HAP-1 (cell line): ENCODE results near the gene MEIKIN.
"Not testable (repeated sequence)": the region's sequence is repeated elsewhere in the genome, so short reads cannot be mapped to it uniquely, and the experiment has no call there.

ENCODE experiments used
- DNase-seq, 2 experiments: peaks; one replicate each; pipeline ENCODE4 v3.0.0-alpha.2; 2016 to 2020; ENCODE audit warnings: low spot score in 2 of 2
- H3K27me3 ChIP-seq: fragments of 250-450 bp; sonication (Bioruptor Pico); 2 replicates; pipeline ENCODE4 v1.5.1; 2020; ENCODE audit warnings: low read depth, mild to moderate bottlenecking, moderate library complexity
- H3K36me3 ChIP-seq: fragments of 250-450 bp; sonication (Bioruptor Pico); replicated peaks from 2 replicates; pipeline ENCODE4 v1.5.1; 2020; ENCODE audit warnings: mild to moderate bottlenecking
- H3K4me1 ChIP-seq: fragments of 250-450 bp; sonication (Bioruptor Pico); 2 replicates; pipeline ENCODE4 v1.5.1; 2020; ENCODE audit warnings: mild to moderate bottlenecking
- H3K4me3 ChIP-seq: fragments of 250-450 bp; sonication (Bioruptor Pico); 2 replicates; pipeline ENCODE4 v1.5.1; 2020; ENCODE audit warnings: mild to moderate bottlenecking, moderate library complexity
- H3K9me3 ChIP-seq: fragments of 250-450 bp; sonication (Bioruptor Pico); 2 replicates; pipeline ENCODE4 v1.5.1; 2020; ENCODE audit warnings: mild to moderate bottlenecking, moderate library complexity
- in situ Hi-C: fragments of 300-500 bp; cut with MboI; formaldehyde crosslinking; loops from 3 replicates; pipeline ENCODE4 v1.14.3; 2020; ENCODE audit warnings: low sequenced_read_pairs, inconsistent platforms, mixed read lengths

The MEIKIN gene

DNA sequence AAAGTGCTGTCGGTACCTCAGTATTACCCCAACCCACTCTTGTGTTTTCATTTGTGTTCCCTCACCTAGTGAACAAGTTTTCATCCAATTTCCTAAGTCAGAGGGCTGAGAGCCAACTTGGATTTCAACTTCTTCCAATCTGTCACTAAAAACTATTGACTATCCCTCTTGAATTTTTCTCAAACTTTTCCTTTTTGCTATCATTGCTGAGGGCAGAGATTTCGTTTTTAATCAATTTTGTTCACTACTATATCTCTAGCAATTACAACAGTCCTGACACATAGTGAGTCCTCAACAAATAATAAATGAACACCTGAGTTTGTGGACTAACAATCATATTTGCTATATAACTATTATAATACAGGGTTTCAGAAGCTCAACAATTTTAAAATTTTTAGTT, 29.0 kb downstream of the MEIKIN start:
- in situ Hi-C loops, result no loop called here
- no peak for DNase-seq
- no peaks in the 10 kb centered on the region for H3K27me3 ChIP-seq

DNA sequence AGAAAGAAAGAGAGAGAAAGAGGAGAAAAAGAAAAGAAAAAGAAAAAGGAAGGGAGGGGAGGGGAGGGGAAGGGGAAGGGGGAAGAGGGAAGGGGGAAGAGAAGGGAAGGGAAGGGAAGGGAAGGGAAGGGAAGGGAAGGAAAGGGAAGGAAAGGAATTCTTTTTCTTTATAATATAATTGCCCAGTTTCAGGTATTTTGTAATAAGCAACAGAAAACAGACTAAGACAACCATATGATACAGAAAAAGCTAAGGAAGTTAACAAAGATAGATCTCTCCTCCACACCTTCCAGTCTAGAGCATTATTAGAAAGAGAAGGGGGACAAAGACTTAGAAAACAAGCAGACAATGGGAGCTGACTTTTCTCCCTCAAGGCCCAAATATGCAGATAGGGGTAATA, 31.0 kb downstream of the MEIKIN start:
- in situ Hi-C loops, result no loop called here
- Histone ChIP-seq H3K9me3 (no peaks in the 10 kb centered on the region), H3K27me3 (no peaks in the 10 kb centered on the region), H3K4me1 (no peaks in the 10 kb centered on the region), H3K36me3 (no peaks in the 10 kb centered on the region), H3K4me3 (no peak overlapping the region)
- DNase-seq, result no peak

More for the DNA sequence above, 29.0 kb downstream of the MEIKIN start:
- Histone ChIP-seq H3K4me3 (no peak overlapping the region), H3K36me3 (no peaks in the 10 kb centered on the region), H3K9me3 (no peaks in the 10 kb centered on the region), H3K4me1 (no peaks in the 10 kb centered on the region)

GRCh38 chr5:131913603-131914002, 31.9 kb downstream of the MEIKIN start:
- in situ Hi-C loops, result no loop called here
- Histone ChIP-seq H3K27me3 (no peaks in the 10 kb centered on the region), H3K4me3 (no peak overlapping the region), H3K36me3 (no peaks in the 10 kb centered on the region), H3K4me1 (no peaks in the 10 kb centered on the region), H3K9me3 (no peaks in the 10 kb centered on the region)
- DNase-seq, result no peak

GRCh38 chr5:131906668-131907067, 38.8 kb downstream of the MEIKIN start:
- H3K4me1 ChIP-seq, result no peaks in the 10 kb centered on the region
- DNase-seq, result no peak
- H3K4me3 ChIP-seq, result no peak overlapping the region
- in situ Hi-C loops, result no loop called here
- no peaks in the 10 kb centered on the region for H3K36me3 ChIP-seq
- no peaks in the 10 kb centered on the region for H3K27me3 ChIP-seq
- H3K9me3 ChIP-seq, result no peaks in the 10 kb centered on the region

GRCh38 chr5:131902266-131902665, 43.2 kb downstream of the MEIKIN start:
- H3K9me3 ChIP-seq, H3K27me3 ChIP-seq, H3K4me3 ChIP-seq, H3K4me1 ChIP-seq, DNase-seq, in situ Hi-C loops, H3K36me3 ChIP-seq: not testable (repeated sequence)

GRCh38 chr5:131899686-131900085, 45.8 kb downstream of the MEIKIN start:
- H3K27me3 ChIP-seq, result no peaks in the 10 kb centered on the region
- in situ Hi-C loops, result no loop called here
- H3K4me3 ChIP-seq, result no peak overlapping the region
- H3K4me1 ChIP-seq, result no peaks in the 10 kb centered on the region
- no peaks in the 10 kb centered on the region for H3K9me3 ChIP-seq
- DNase-seq, result no peak
- H3K36me3 ChIP-seq, result no peaks in the 10 kb centered on the region

- Histone ChIP-seq H3K27me3 (no peaks in the 10 kb centered on the region), H3K4me1 (no peaks in the 10 kb centered on the region), H3K4me3 (no peak overlapping the region), H3K36me3 (no peaks in the 10 kb centered on the region), H3K9me3 (no peaks in the 10 kb centered on the region)
- DNase-seq, result no peak
- in situ Hi-C loops, result no loop called here
Observed at GRCh38 chr5:131883984-131884383, 61.5 kb downstream of the MEIKIN start.

DNA sequence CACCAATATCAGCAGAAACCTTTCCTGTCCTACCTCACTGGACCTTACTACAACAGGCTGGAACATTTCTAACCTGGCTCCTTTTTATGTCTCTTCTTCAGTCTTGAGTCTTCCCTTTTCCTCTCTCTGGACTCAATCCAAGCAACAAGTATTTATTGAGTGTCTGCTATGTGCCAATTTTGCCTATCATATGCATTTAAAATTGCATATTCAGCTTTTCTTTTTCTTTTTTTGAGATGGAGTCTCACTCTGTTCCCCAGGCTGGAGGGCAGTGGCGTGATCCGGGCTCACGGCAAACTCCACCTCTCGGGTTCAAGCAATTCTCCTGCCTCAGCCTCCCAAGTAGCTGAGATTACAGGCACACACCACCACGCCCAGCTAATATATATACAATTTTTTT, 65.8 kb downstream of the MEIKIN start:
- no peaks in the 10 kb centered on the region for H3K9me3 ChIP-seq
- no peaks in the 10 kb centered on the region for H3K4me1 ChIP-seq
- no peak for DNase-seq
- no peaks in the 10 kb centered on the region for H3K36me3 ChIP-seq
- no peak overlapping the region for H3K4me3 ChIP-seq
- in situ Hi-C loops, result no loop called here
- no peaks in the 10 kb centered on the region for H3K27me3 ChIP-seq

GRCh38 chr5:131877873-131878272, 67.6 kb downstream of the MEIKIN start:
- H3K36me3 ChIP-seq, result no peaks in the 10 kb centered on the region
- H3K9me3 ChIP-seq, result no peaks in the 10 kb centered on the region
- DNase-seq, result no peak
- no peaks in the 10 kb centered on the region for H3K27me3 ChIP-seq
- in situ Hi-C loops, result no loop called here
- H3K4me1 ChIP-seq, result no peaks in the 10 kb centered on the region
- H3K4me3 ChIP-seq, result no peak overlapping the region

- H3K9me3 ChIP-seq, in situ Hi-C loops, H3K27me3 ChIP-seq, H3K4me3 ChIP-seq, H3K4me1 ChIP-seq, H3K36me3 ChIP-seq, DNase-seq: not testable (repeated sequence)
Observed at GRCh38 chr5:131871251-131871650, 74.2 kb downstream of the MEIKIN start.

DNA sequence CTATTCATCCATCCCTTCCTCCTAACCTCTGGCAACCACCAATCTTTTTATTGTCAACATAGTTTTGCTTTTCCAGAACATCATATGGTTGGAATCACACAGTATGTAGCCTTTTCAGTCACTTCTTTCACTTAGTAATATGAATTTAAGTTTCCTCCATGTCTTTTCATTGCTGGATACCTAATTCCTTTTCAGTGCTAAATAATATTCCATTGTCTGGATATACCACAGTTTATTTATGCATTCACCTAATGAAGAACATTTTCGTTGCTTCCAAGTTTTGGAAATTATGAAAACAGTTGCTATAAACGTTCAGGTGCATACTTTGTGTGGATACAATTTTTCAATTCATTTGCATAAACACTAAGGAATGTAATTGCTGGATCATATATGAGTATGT, 77.9 kb downstream of the MEIKIN start:
- Histone ChIP-seq H3K36me3 (no peaks in the 10 kb centered on the region), H3K27me3 (no peaks in the 10 kb centered on the region), H3K4me1 (no peaks in the 10 kb centered on the region), H3K9me3 (0 out of 2 replicates have a peak, but pooled peaks cover 4% of the 10 kb centered on the region), H3K4me3 (no peak overlapping the region)
- in situ Hi-C loops, result no loop called here
- no peak for DNase-seq

- in situ Hi-C loops, result no loop called here
- Histone ChIP-seq H3K4me3 (no peak overlapping the region), H3K9me3 (no peaks in the 10 kb centered on the region), H3K4me1 (no peaks in the 10 kb centered on the region), H3K36me3 (no peaks in the 10 kb centered on the region), H3K27me3 (no peaks in the 10 kb centered on the region)
- DNase-seq, result no peak
Observed at GRCh38 chr5:131863700-131864099, 81.8 kb downstream of the MEIKIN start.

GRCh38 chr5:131857388-131857787, 88.1 kb downstream of the MEIKIN start:
- no peak for DNase-seq
- H3K27me3 ChIP-seq, result peaks cover 4% of the 10 kb centered on the region
- H3K36me3 ChIP-seq, result no peaks in the 10 kb centered on the region
- H3K9me3 ChIP-seq, result no peaks in the 10 kb centered on the region
- H3K4me1 ChIP-seq, result no peaks in the 10 kb centered on the region
- no peak overlapping the region for H3K4me3 ChIP-seq
- in situ Hi-C loops, result no loop called here

- DNase-seq, result no peak
- no peaks in the 10 kb centered on the region for H3K36me3 ChIP-seq
- no peaks in the 10 kb centered on the region for H3K9me3 ChIP-seq
- H3K27me3 ChIP-seq, result peaks cover 4% of the 10 kb centered on the region
- in situ Hi-C loops, result no loop called here
- no peaks in the 10 kb centered on the region for H3K4me1 ChIP-seq
- H3K4me3 ChIP-seq, result no peak overlapping the region
Observed at GRCh38 chr5:131855452-131855851, 90.0 kb downstream of the MEIKIN start.

GRCh38 chr5:131854134-131854533, 91.3 kb downstream of the MEIKIN start:
- in situ Hi-C loops, result no loop called here
- H3K4me1 ChIP-seq, result no peaks in the 10 kb centered on the region; the same call in 1 of the 2 replicates
- peaks cover 4% of the 10 kb centered on the region for H3K27me3 ChIP-seq
- H3K4me3 ChIP-seq, result no peak overlapping the region
- H3K36me3 ChIP-seq, result no peaks in the 10 kb centered on the region
- no peak for DNase-seq
- no peaks in the 10 kb centered on the region for H3K9me3 ChIP-seq
